A673 (cell line): ENCODE data around the gene AFF1. TPM values are rescaled to one million over a fixed set of nuclear protein-coding genes. Genes with fewer than 3 reads are reported as not detected.

Source experiments
- BruUV-seq: library from RNA; stranded (reverse); fragments of 400-500 nt; replicated peaks from 2 replicates; lab custom pipeline; 2021; lab: Mats Ljungman, UMichigan
- CTCF ChIA-PET: fragments of 300-600 bp; sonication (Branson Sonifier 250); formaldehyde crosslinking; loops from one replicate; lab custom pipeline; 2022; ENCODE audit warnings: antibody characterized with exemption; lab: Charles Lee
- POLR2A ChIA-PET: fragments of 300-600 bp; sonication (Branson Sonifier 250); formaldehyde crosslinking; loops from one replicate; lab custom pipeline; 2022; ENCODE audit warnings: antibody characterized with exemption; ENCODE audit not compliant: low non-redundant PET; lab: Charles Lee
- DNase-seq: peaks from one replicate; pipeline ENCODE4 v3.0.0-alpha.2; 2015; ENCODE audit warnings: low spot score
- H3K27ac ChIP-seq: fragments of 200-600 bp; sonication (generic); 2 replicates; pipeline ENCODE4 v1.5.1; 2016; ENCODE audit warnings: mixed run types, low read depth, mild to moderate bottlenecking, mixed read lengths, antibody characterized with exemption, low read length; ENCODE audit not compliant: poor library complexity, severe bottlenecking
- H3K27me3 ChIP-seq: fragments of 200-600 bp; sonication (generic); replicated peaks from 2 replicates; pipeline ENCODE4 v1.6.1; 2017; ENCODE audit warnings: mixed run types, low read depth, mild to moderate bottlenecking, mixed read lengths, antibody characterized with exemption, low read length; ENCODE audit not compliant: insufficient read depth, poor library complexity
- H3K36me3 ChIP-seq: fragments of 200-600 bp; sonication (generic); 2 replicates; pipeline ENCODE4 v1.6.1; 2016; ENCODE audit warnings: mixed run types, mild to moderate bottlenecking, mixed read lengths, antibody characterized with exemption, low read length; ENCODE audit not compliant: insufficient read depth, poor library complexity, severe bottlenecking
- H3K4me1 ChIP-seq: fragments of 200-600 bp; sonication (generic); 2 replicates; pipeline ENCODE4 v1.6.1; 2017; ENCODE audit warnings: mixed run types, mild to moderate bottlenecking, mixed read lengths, antibody characterized with exemption, low read length; ENCODE audit not compliant: insufficient read depth, poor library complexity, severe bottlenecking
- H3K4me3 ChIP-seq: fragments of 200-600 bp; sonication (generic); 2 replicates; pipeline ENCODE4 v1.5.1; 2016; ENCODE audit warnings: low read depth, mixed run types, mild to moderate bottlenecking, mixed read lengths, low read length; ENCODE audit not compliant: poor library complexity, severe bottlenecking
- H3K9me3 ChIP-seq: fragments of 200-600 bp; sonication (generic); 2 replicates; pipeline ENCODE4 v1.6.1; 2016; ENCODE audit warnings: mixed run types, low read depth, mild to moderate bottlenecking, mixed read lengths, antibody characterized with exemption, low read length; ENCODE audit not compliant: poor library complexity, severe bottlenecking
- EZH2 ChIP-seq: fragments of 200-600 bp; sonication (generic); IDR thresholded peaks from 2 replicates; pipeline ENCODE4 v1.6.1; 2017; ENCODE audit warnings: borderline replicate concordance, low read depth, mild to moderate bottlenecking, mixed read lengths, antibody characterized with exemption, low read length; ENCODE audit not compliant: poor library complexity, severe bottlenecking
- intact Hi-C: fragments of 100-400 bp; cut with micrococcal nuclease; formaldehyde crosslinking; loops from one replicate; pipeline ENCODE4 v1.10.0; 2022; ENCODE audit not compliant: unreplicated experiment
- total RNA-seq: library from RNA; stranded (reverse); gene quantifications from 2 replicates; pipeline ENCODE4 v1.2.3, GENCODE V29; 2021
- TF ChIP-seq, protein P1 (sequence below): fragments of 300-800, 200-600 bp; sonication (generic); conservative IDR thresholded peaks from 2 replicates; pipeline ENCODE4 v1.5.1; 2017; ENCODE audit warnings: low read depth, mild to moderate bottlenecking, antibody characterized with exemption, low read length, moderate library complexity, mixed read lengths

The AFF1 gene
- total RNA-seq, 1 experiment from 2014 or later, result 60.1 TPM

GRCh38 chr4:87147116-87147515, 212.3 kb downstream of the AFF1 start:
- BruUV-seq, result no TSS peak
- no peak for TF ChIP-seq EZH2
- TF ChIP-seq, protein P1, sequence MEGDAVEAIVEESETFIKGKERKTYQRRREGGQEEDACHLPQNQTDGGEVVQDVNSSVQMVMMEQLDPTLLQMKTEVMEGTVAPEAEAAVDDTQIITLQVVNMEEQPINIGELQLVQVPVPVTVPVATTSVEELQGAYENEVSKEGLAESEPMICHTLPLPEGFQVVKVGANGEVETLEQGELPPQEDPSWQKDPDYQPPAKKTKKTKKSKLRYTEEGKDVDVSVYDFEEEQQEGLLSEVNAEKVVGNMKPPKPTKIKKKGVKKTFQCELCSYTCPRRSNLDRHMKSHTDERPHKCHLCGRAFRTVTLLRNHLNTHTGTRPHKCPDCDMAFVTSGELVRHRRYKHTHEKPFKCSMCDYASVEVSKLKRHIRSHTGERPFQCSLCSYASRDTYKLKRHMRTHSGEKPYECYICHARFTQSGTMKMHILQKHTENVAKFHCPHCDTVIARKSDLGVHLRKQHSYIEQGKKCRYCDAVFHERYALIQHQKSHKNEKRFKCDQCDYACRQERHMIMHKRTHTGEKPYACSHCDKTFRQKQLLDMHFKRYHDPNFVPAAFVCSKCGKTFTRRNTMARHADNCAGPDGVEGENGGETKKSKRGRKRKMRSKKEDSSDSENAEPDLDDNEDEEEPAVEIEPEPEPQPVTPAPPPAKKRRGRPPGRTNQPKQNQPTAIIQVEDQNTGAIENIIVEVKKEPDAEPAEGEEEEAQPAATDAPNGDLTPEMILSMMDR, result no peak
- POLR2A ChIA-PET, result no interaction called here
- DNase-seq, result no peak
- H3K27me3 ChIP-seq, result no peaks in the 10 kb centered on the region
- H3K9me3 ChIP-seq, result no peaks in the 10 kb centered on the region
- H3K36me3 ChIP-seq, result no peaks in the 10 kb centered on the region
- intact Hi-C loops, result no loop called here
- no peaks in the 10 kb centered on the region for H3K4me1 ChIP-seq
- CTCF ChIA-PET, result no interaction called here
- no peak overlapping the region for H3K27ac ChIP-seq
- H3K4me3 ChIP-seq, result no peak overlapping the region

GRCh38 chr4:87150498-87151261, 215.9 kb downstream of the AFF1 start:
- TF ChIP-seq, protein P1, result peak; percentile 70
- TF ChIP-seq EZH2, result no peak
- Histone ChIP-seq H3K4me1 (peaks cover 8% of the 10 kb centered on the region), H3K27me3 (no peaks in the 10 kb centered on the region), H3K9me3 (no peaks in the 10 kb centered on the region), H3K4me3 (no peak overlapping the region), H3K27ac (no peak overlapping the region), H3K36me3 (no peaks in the 10 kb centered on the region)
- intact Hi-C loops, result loop anchor here (2.0 to 10.0 kb wide), 3 partner anchors 72 to 314 kb away; partner anchors contain the start of gene KLHL8
- ChIA-PET CTCF (interaction anchor here (0.5 to 1.2 kb wide), 4 partner anchors 35 to 228 kb away, joined by 3 to 5 read pairs (median 4); no protein-coding TSS in a partner anchor), POLR2A (no interaction called here)
- BruUV-seq, result no TSS peak
- DNase-seq, result peak; percentile 74

DNA sequence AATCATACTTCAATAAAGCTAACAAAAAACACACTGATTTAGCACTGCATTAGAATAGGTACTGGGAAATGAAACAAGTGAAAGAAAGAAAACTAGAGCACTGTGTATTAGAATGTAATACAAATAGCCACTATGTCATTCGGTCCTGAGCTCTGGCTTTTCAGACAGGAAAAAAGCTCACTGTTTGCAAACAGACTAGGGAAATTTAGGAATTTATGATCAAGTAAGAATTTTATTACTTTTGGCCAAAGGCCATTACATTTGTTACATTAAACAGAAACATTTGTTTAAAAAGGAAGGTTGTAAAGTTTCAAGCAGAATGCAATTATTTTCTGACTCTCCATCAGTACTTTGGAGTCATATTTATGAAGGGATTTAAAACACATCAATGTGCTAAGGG, 216.9 kb downstream of the AFF1 start:
- intact Hi-C loops, result loop anchor here (2.0 to 10.0 kb wide), 3 partner anchors 71 to 313 kb away; partner anchors contain the start of gene KLHL8
- TF ChIP-seq, protein P1, result no peak
- TF ChIP-seq EZH2, result no peak
- H3K36me3 ChIP-seq, result no peaks in the 10 kb centered on the region
- H3K4me1 ChIP-seq, result peaks cover 8% of the 10 kb centered on the region
- CTCF ChIA-PET, result interaction anchor here (1.2 kb wide), 1 partner anchor 229 kb away, joined by 3 read pairs; no protein-coding TSS in a partner anchor
- no peak overlapping the region for H3K4me3 ChIP-seq
- POLR2A ChIA-PET, result no interaction called here
- BruUV-seq, result no TSS peak
- no peak overlapping the region for H3K27ac ChIP-seq
- H3K27me3 ChIP-seq, result no peaks in the 10 kb centered on the region
- DNase-seq, result no peak
- H3K9me3 ChIP-seq, result no peaks in the 10 kb centered on the region
